OCI-LY7 (cell line): ENCODE data around the gene MPRIP. TPM values are rescaled to one million over a fixed set of nuclear protein-coding genes. Genes with fewer than 3 reads are reported as not detected.

Experiments
- BruUV-seq: library from RNA; stranded (reverse); fragments of 400-500 nt; replicated peaks from 2 replicates; lab custom pipeline; 2021; lab: Mats Ljungman, UMichigan
- CTCF ChIA-PET: fragments of 300-600 bp; sonication (Branson Sonifier 250); formaldehyde crosslinking; loops from one replicate; lab custom pipeline; 2022; ENCODE audit warnings: antibody characterized with exemption; ENCODE audit not compliant: unreplicated experiment; lab: Charles Lee
- POLR2A ChIA-PET: fragments of 300-600 bp; sonication (Branson Sonifier 250); formaldehyde crosslinking; loops from one replicate; lab custom pipeline; 2022; ENCODE audit warnings: antibody characterized with exemption; lab: Charles Lee
- DNase-seq: peaks from one replicate; pipeline ENCODE4 v3.0.0-alpha.2; 2015; ENCODE audit warnings: low spot score
- H2AFZ ChIP-seq: fragments of 200-600 bp; sonication (generic), shearing (Covaris generic); 2 replicates; pipeline ENCODE4 v1.6.1; 2014; ENCODE audit warnings: mild to moderate bottlenecking, antibody characterized with exemption, low read length, moderate library complexity
- H3K27ac ChIP-seq: fragments of 200-600 bp; sonication (generic); 2 replicates; pipeline ENCODE4 v1.5.1; 2014; ENCODE audit warnings: mixed run types, low read depth, mild to moderate bottlenecking, moderate library complexity, low read length, inconsistent platforms; ENCODE audit not compliant: poor library complexity, severe bottlenecking
- H3K36me3 ChIP-seq: fragments of 200-600 bp; sonication (generic); 2 replicates; pipeline ENCODE4 v1.6.1; 2014; ENCODE audit warnings: mild to moderate bottlenecking, antibody characterized with exemption, low read length, moderate library complexity, mixed read lengths; ENCODE audit not compliant: insufficient read depth
- H3K4me1 ChIP-seq: fragments of 200-600 bp; sonication (generic); 2 replicates; pipeline ENCODE4 v1.5.1; 2014; ENCODE audit warnings: mild to moderate bottlenecking, low read length; ENCODE audit not compliant: insufficient read depth, poor library complexity, severe bottlenecking
- H3K4me2 ChIP-seq: fragments of 200-600 bp; sonication (generic); 2 replicates; pipeline ENCODE4 v1.6.1; 2014; ENCODE audit warnings: mild to moderate bottlenecking, low read length
- H3K4me3 ChIP-seq: fragments of 200-600 bp; sonication (generic); 2 replicates; pipeline ENCODE4 v1.5.1; 2014; ENCODE audit warnings: mild to moderate bottlenecking, low read depth, low read length; ENCODE audit not compliant: poor library complexity, severe bottlenecking
- H3K79me2 ChIP-seq: fragments of 200-600 bp; sonication (generic); 2 replicates; pipeline ENCODE4 v1.6.1; 2016; ENCODE audit warnings: low read depth, mild to moderate bottlenecking, low read length, moderate library complexity, mixed read lengths; ENCODE audit not compliant: insufficient read depth
- H3K9me2 ChIP-seq: fragments of 200-600 bp; sonication (generic); 2 replicates; pipeline ENCODE4 v1.6.1; 2016; ENCODE audit warnings: mild to moderate bottlenecking, low read length, mixed read lengths; ENCODE audit not compliant: insufficient read depth
- H3K9me3 ChIP-seq: fragments of 200-600 bp; sonication (generic); 2 replicates; pipeline ENCODE4 v1.6.1; 2014; ENCODE audit warnings: mild to moderate bottlenecking, mixed run types, low read length, mixed read lengths
- H4K20me1 ChIP-seq: fragments of 200-600 bp; sonication (generic); 2 replicates; pipeline ENCODE4 v1.6.1; 2014; ENCODE audit warnings: mild to moderate bottlenecking, antibody characterized with exemption, low read length, moderate library complexity, mixed read lengths; ENCODE audit not compliant: insufficient read depth
- CTCF ChIP-seq: fragments of 200-600 bp; sonication (generic); conservative IDR thresholded peaks from 2 replicates; pipeline ENCODE4 v1.5.1; 2014; ENCODE audit warnings: mild to moderate bottlenecking, antibody characterized with exemption, low read length, moderate library complexity, mixed read lengths
- EZH2phosphoT487 ChIP-seq: fragments of 200-600 bp; sonication (generic); IDR thresholded peaks from 2 replicates; pipeline ENCODE4 v1.6.1; 2018; ENCODE audit warnings: low read depth, borderline replicate concordance, mild to moderate bottlenecking, mixed run types, antibody characterized with exemption, low read length, moderate library complexity, mixed read lengths
- intact Hi-C: fragments of 100-400 bp; cut with micrococcal nuclease; formaldehyde crosslinking; loops from one replicate; pipeline ENCODE4 v1.10.0; 2022; ENCODE audit not compliant: unreplicated experiment
- total RNA-seq, 2 experiments: library from RNA; depleted of rRNA in 1 of 2; stranded (reverse); fragments of >200 nt in 1 of 2; shearing (Covaris generic) in 1 of 2; gene quantifications; 2 replicates each; pipeline ENCODE4 v1.2.3, GENCODE V29; 2014 to 2022

Gene MPRIP
- total RNA-seq, 2 experiments from 2014 or later: 73.3 to 109 TPM

DNA sequence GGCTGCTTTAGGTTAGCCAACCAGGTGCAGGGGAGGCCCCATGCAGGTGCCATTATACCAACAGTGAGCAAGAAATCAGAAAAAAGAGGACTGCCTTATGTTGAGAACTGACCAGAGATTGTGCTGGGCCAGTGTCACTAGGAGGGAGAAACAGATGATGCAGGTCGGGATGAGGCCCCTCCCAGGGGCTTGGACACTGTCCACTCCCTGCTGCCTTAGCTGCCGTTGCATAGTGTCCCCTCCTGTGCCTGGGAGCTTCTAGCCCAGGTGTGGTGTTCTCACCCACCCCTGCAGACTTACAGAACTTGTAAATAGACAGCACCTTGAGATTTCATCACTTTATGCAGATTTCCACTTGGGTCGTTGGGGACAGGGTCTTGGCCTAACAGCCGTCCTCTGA lies 127.1 kb downstream of the MPRIP start:
- CTCF ChIA-PET: interaction anchor here (0.6 kb wide), 1 partner anchor 437 kb away, joined by 3 read pairs; no protein-coding TSS in a partner anchor
- intact Hi-C loops: no loop called here
- H3K4me2 ChIP-seq: no peak overlapping the region
- no peaks in the 10 kb centered on the region for H3K9me2 ChIP-seq
- H3K36me3 ChIP-seq: peaks cover 8% of the 10 kb centered on the region; the same call in 1 of the 2 replicates
- no peaks in the 10 kb centered on the region for H4K20me1 ChIP-seq
- H3K27ac ChIP-seq: no peak overlapping the region
- H2AFZ ChIP-seq: no peak overlapping the region
- TF ChIP-seq CTCF (no peak), EZH2phosphoT487 (no peak)
- H3K4me1 ChIP-seq: no peaks in the 10 kb centered on the region
- no peaks in the 10 kb centered on the region for H3K9me3 ChIP-seq
- H3K4me3 ChIP-seq: no peak overlapping the region
- no peaks in the 10 kb centered on the region for H3K79me2 ChIP-seq
- POLR2A ChIA-PET: interaction anchor here (0.7 kb wide), 1 partner anchor 40 kb away, joined by 3 read pairs; no protein-coding TSS in a partner anchor
- no peak for DNase-seq
- BruUV-seq: no TSS peak

DNA sequence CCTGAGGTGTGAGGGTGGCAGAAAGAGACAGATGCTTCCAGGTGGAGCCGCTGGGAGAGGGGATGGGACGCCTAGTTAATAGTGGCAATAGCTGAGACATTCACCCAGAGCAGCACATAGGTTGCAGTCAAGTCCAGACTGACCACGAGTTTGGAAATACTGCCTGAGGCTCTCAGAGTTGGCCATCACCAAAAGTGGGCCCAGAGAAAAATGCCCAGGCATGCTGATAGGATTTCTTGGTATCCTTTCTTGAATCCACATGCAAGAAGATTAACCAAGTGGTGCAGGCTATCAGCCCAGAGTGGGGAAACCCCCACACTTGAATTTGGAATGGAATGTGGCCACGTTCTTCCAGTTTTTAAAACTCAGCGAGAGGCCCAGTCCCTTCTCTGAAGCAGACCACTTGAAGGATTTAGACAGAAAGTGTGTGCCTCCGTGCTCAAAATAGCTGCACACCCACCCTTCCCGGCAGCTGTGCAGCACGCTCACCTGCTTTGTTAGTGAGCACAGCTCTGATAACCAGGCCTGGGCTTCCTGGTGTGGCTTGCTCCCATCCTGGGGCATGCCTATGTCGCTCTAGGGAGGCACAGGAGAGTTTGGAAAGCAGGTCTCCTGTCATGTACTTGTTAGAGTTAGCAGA lies 128.2 kb downstream of the MPRIP start:
- Histone ChIP-seq H3K27ac (no peak overlapping the region), H3K36me3 (peaks cover 16% of the 10 kb centered on the region; the same call in 1 of the 2 replicates), H3K79me2 (no peaks in the 10 kb centered on the region), H3K4me2 (no peak overlapping the region), H3K4me3 (no peak overlapping the region), H3K4me1 (peaks cover 1% of the 10 kb centered on the region), H2AFZ (no peak overlapping the region), H3K9me2 (no peaks in the 10 kb centered on the region), H3K9me3 (no peaks in the 10 kb centered on the region), H4K20me1 (no peaks in the 10 kb centered on the region)
- no peak for DNase-seq
- TF ChIP-seq CTCF (no peak), EZH2phosphoT487 (no peak)
- intact Hi-C loops: no loop called here
- POLR2A ChIA-PET: interaction anchor here (0.5 kb wide), 1 partner anchor 253 kb away, joined by 4 read pairs; no protein-coding TSS in a partner anchor
- BruUV-seq: no TSS peak
- CTCF ChIA-PET: no interaction called here

GRCh38 chr17:17171186-17171585 lies 128.9 kb downstream of the MPRIP start:
- TF ChIP-seq CTCF: no peak
- no peak for TF ChIP-seq EZH2phosphoT487
- Histone ChIP-seq H3K4me2 (no peak overlapping the region), H3K4me1 (peaks cover 3% of the 10 kb centered on the region), H2AFZ (no peak overlapping the region), H3K4me3 (no peak overlapping the region), H3K9me3 (no peaks in the 10 kb centered on the region), H3K36me3 (peaks cover 18% of the 10 kb centered on the region; the same call in 1 of the 2 replicates), H3K79me2 (no peaks in the 10 kb centered on the region), H4K20me1 (no peaks in the 10 kb centered on the region), H3K27ac (no peak overlapping the region), H3K9me2 (no peaks in the 10 kb centered on the region)
- DNase-seq: no peak
- BruUV-seq: no TSS peak
- ChIA-PET POLR2A (no interaction called here), CTCF (no interaction called here)
- intact Hi-C loops: no loop called here
